NB4 (cell line): ENCODE measurements around the gene CIT.

Source experiments
- DNase-seq: peaks from one replicate; pipeline ENCODE4 v3.0.0; 2010; ENCODE audit warnings: low read depth
- H3K4me3 ChIP-seq: one replicate; pipeline ENCODE4 v1.5.1; 2011; ENCODE audit warnings: mild to moderate bottlenecking, low read depth, low read length, moderate library complexity
- CTCF ChIP-seq: IDR thresholded peaks from one replicate; pipeline ENCODE4 v1.5.1; 2012; ENCODE audit warnings: low read depth, low read length
- MAX ChIP-seq: IDR thresholded peaks from 2 replicates; pipeline ENCODE4 v1.6.1; 2011; ENCODE audit warnings: low read depth, low read length
- MYC ChIP-seq: IDR thresholded peaks from 2 replicates; pipeline ENCODE4 v1.6.1; 2011; ENCODE audit warnings: low read depth, low read length
- POLR2A ChIP-seq: IDR thresholded peaks from 2 replicates; pipeline ENCODE4 v1.6.1; 2011; ENCODE audit warnings: mild to moderate bottlenecking; ENCODE audit not compliant: insufficient read length; ENCODE audit errors: extremely low read depth

The CIT gene

GRCh38 chr12:119700078-119700477, 177.0 kb downstream of the CIT start:
- H3K4me3 ChIP-seq: no peak overlapping the region
- DNase-seq: no peak
- TF ChIP-seq MAX (no peak), CTCF (no peak), POLR2A (no peak), MYC (no peak)

GRCh38 chr12:119699199-119699760, 177.8 kb downstream of the CIT start:
- H3K4me3 ChIP-seq: no peak overlapping the region
- DNase-seq: no peak
- TF ChIP-seq CTCF: no peak
- TF ChIP-seq MAX: no peak
- TF ChIP-seq POLR2A: no peak
- TF ChIP-seq MYC: no peak

- no peak overlapping the region for H3K4me3 ChIP-seq
- no peak for DNase-seq
- TF ChIP-seq MYC (no peak), CTCF (no peak)
Observed at GRCh38 chr12:119696943-119697342, 180.2 kb downstream of the CIT start.

- TF ChIP-seq MYC (no peak), MAX (no peak), POLR2A (no peak), CTCF (peak; percentile 60)
- H3K4me3 ChIP-seq: no peak overlapping the region
- DNase-seq: no peak
Observed at GRCh38 chr12:119695034-119695433, 182.1 kb downstream of the CIT start.

- no peak for TF ChIP-seq MAX
- no peak for TF ChIP-seq POLR2A
- no peak for TF ChIP-seq CTCF
- TF ChIP-seq MYC: no peak
- no peak for DNase-seq
- H3K4me3 ChIP-seq: no peak overlapping the region
Observed at GRCh38 chr12:119694111-119694510, 183.0 kb downstream of the CIT start.

GRCh38 chr12:119693511-119693910, 183.6 kb downstream of the CIT start:
- H3K4me3 ChIP-seq: no peak overlapping the region
- no peak for TF ChIP-seq POLR2A
- no peak for TF ChIP-seq MAX
- no peak for TF ChIP-seq MYC
- no peak for TF ChIP-seq CTCF
- no peak for DNase-seq
